HG03520 (cell line): ENCODE measurements around the gene ZNF22.
A peak's percentile ranks its signal among the peaks of the same experiment; 100 is the strongest.
"Not testable (repeated sequence)": the region's sequence is repeated elsewhere in the genome, so short reads cannot be mapped to it uniquely, and the experiment has no call there.

ENCODE experiments used
- ATAC-seq: cut with Tn5 transposase; IDR thresholded peaks from one replicate; pipeline ENCODE4 v1.9.1; 2021; ENCODE audit warnings: mild to moderate bottlenecking, moderate library complexity; ENCODE audit not compliant: unreplicated experiment

ZNF22 gene

GRCh38 chr10:45004661-45005060, 3.9 kb downstream of the ZNF22 start:
- ATAC-seq: no peak

GRCh38 chr10:45005284-45005683, 4.6 kb downstream of the ZNF22 start:
- no peak for ATAC-seq

- ATAC-seq: no peak
Observed at GRCh38 chr10:45006276-45007030, 5.7 kb downstream of the ZNF22 start.

- ATAC-seq: peak; percentile 72
Observed at GRCh38 chr10:45008524-45009161, 7.9 kb downstream of the ZNF22 start.

GRCh38 chr10:45014557-45014956, 13.8 kb downstream of the ZNF22 start:
- not testable (repeated sequence) for ATAC-seq

- ATAC-seq: no peak
Observed at GRCh38 chr10:45015590-45015989, 14.9 kb downstream of the ZNF22 start.

- ATAC-seq: no peak
Observed at GRCh38 chr10:45023426-45023825, 22.7 kb downstream of the ZNF22 start.

- no peak for ATAC-seq
Observed at GRCh38 chr10:45034301-45034700, 33.6 kb downstream of the ZNF22 start.

GRCh38 chr10:45035673-45036072, 35.0 kb downstream of the ZNF22 start:
- no peak for ATAC-seq

GRCh38 chr10:45040921-45041542, 40.3 kb downstream of the ZNF22 start:
- no peak for ATAC-seq

- no peak for ATAC-seq
Observed at GRCh38 chr10:45044290-45044689, 43.6 kb downstream of the ZNF22 start.

GRCh38 chr10:45050551-45051235, 50.0 kb downstream of the ZNF22 start:
- no peak for ATAC-seq

GRCh38 chr10:45052700-45053099, 52.0 kb downstream of the ZNF22 start:
- ATAC-seq: no peak

GRCh38 chr10:45053569-45054100, 52.9 kb downstream of the ZNF22 start:
- ATAC-seq: no peak
